Measurements from ENCODE around the gene AP4M1. TPM values are rescaled to one million over a fixed set of nuclear protein-coding genes. Genes with fewer than 3 reads are reported as not detected.
A peak's percentile ranks its signal among the peaks of the same experiment; 100 is the strongest.

AP4M1 gene
- 8.4 and 14.2 TPM in 2 replicates for total RNA-seq (2012; rRNA removed)

- H3K4me1 ChIP-seq (ENCODE audit: control insufficient read depth, insufficient read depth, low read length) = peaks cover 22% of the 10 kb centered on the region
- H3K36me3 ChIP-seq (ENCODE audit: insufficient read depth, low read length) = peaks cover 52% of the 10 kb centered on the region
- H3K27me3 ChIP-seq (ENCODE audit: control insufficient read depth, insufficient read depth, low read length) = no peaks in the 10 kb centered on the region
- no peaks in the 10 kb centered on the region for H3K9me3 ChIP-seq (replicated peaks; ENCODE audit: low read length)
- peak within 1 kb of the TSS; percentile 94 for H3K9ac ChIP-seq (ENCODE audit: low read depth, low read length)
- peak within 1 kb of the TSS; percentile 97 for H3K4me2 ChIP-seq (ENCODE audit: low read length)
- peak within 1 kb of the TSS; percentile 92 for H3K4me3 ChIP-seq (ENCODE audit: low read length)
These were observed at the start of gene AP4M1, which contains the start of gene MCM7 for GRCh38 chr7:100101016-100101862. Gene AP4M1 (plus strand): TSS chr7:100101643. CDS start chr7:100101715, 72 bp downstream. Gene MCM7 (minus strand): TSS chr7:100101397. CDS start chr7:100101294, 103 bp downstream.

GRCh38 chr7:100053215-100053614 is 48.2 kb upstream of the AP4M1 start:
- H3K36me3 ChIP-seq (ENCODE audit: insufficient read depth, low read length) = peaks cover 12% of the 10 kb centered on the region
- H3K4me3 ChIP-seq (ENCODE audit: low read length) = no peak overlapping the region
- H3K9me3 ChIP-seq (replicated peaks; ENCODE audit: low read length) = no peaks in the 10 kb centered on the region
- peaks cover 12% of the 10 kb centered on the region for H3K4me1 ChIP-seq (ENCODE audit: control insufficient read depth, insufficient read depth, low read length)
- no peak overlapping the region for H3K9ac ChIP-seq (ENCODE audit: low read depth, low read length)
- H3K4me2 ChIP-seq (ENCODE audit: low read length) = no peak overlapping the region
- no peaks in the 10 kb centered on the region for H3K27me3 ChIP-seq (ENCODE audit: control insufficient read depth, insufficient read depth, low read length)

DNA sequence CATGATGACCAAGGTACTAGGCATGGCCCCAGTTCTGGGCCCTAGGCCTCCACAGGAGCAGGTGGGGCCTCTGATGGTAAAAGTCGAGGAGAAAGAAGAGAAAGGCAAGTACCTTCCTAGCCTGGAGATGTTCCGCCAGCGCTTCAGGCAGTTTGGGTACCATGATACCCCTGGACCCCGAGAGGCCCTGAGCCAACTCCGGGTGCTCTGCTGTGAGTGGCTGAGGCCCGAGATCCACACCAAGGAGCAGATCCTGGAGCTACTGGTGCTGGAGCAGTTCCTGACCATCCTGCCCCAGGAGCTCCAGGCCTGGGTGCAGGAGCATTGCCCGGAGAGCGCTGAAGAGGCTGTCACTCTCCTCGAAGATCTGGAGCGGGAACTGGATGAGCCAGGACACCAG is 44.4 kb upstream of the AP4M1 start:
- Histone ChIP-seq H3K9ac (ENCODE audit: low read depth, low read length) (no peak overlapping the region), H3K4me2 (ENCODE audit: low read length) (no peak overlapping the region), H3K4me3 (ENCODE audit: low read length) (no peak overlapping the region), H3K4me1 (ENCODE audit: control insufficient read depth, insufficient read depth, low read length) (no peaks in the 10 kb centered on the region), H3K36me3 (ENCODE audit: insufficient read depth, low read length) (peaks cover 15% of the 10 kb centered on the region), H3K27me3 (ENCODE audit: control insufficient read depth, insufficient read depth, low read length) (no peaks in the 10 kb centered on the region), H3K9me3 (replicated peaks; ENCODE audit: low read length) (no peaks in the 10 kb centered on the region)

- H3K36me3 ChIP-seq (ENCODE audit: insufficient read depth, low read length) = peaks cover 22% of the 10 kb centered on the region
- no peaks in the 10 kb centered on the region for H3K9me3 ChIP-seq (replicated peaks; ENCODE audit: low read length)
- H3K9ac ChIP-seq (ENCODE audit: low read depth, low read length) = no peak overlapping the region
- H3K4me2 ChIP-seq (ENCODE audit: low read length) = no peak overlapping the region
- H3K27me3 ChIP-seq (ENCODE audit: control insufficient read depth, insufficient read depth, low read length) = no peaks in the 10 kb centered on the region
- H3K4me3 ChIP-seq (ENCODE audit: low read length) = no peak overlapping the region
- H3K4me1 ChIP-seq (ENCODE audit: control insufficient read depth, insufficient read depth, low read length) = no peaks in the 10 kb centered on the region
These were observed 42.1 kb upstream of the AP4M1 start for GRCh38 chr7:100059251-100059739.

GRCh38 chr7:100061518-100062193 is 39.8 kb upstream of the AP4M1 start:
- H3K36me3 ChIP-seq (ENCODE audit: insufficient read depth, low read length) = peaks cover 26% of the 10 kb centered on the region

GRCh38 chr7:100063376-100063775 is 38.1 kb upstream of the AP4M1 start:
- no peaks in the 10 kb centered on the region for H3K4me1 ChIP-seq (ENCODE audit: control insufficient read depth, insufficient read depth, low read length)
- no peak overlapping the region for H3K4me3 ChIP-seq (ENCODE audit: low read length)
- no peaks in the 10 kb centered on the region for H3K27me3 ChIP-seq (ENCODE audit: control insufficient read depth, insufficient read depth, low read length)
- no peaks in the 10 kb centered on the region for H3K9me3 ChIP-seq (replicated peaks; ENCODE audit: low read length)
- no peak overlapping the region for H3K9ac ChIP-seq (ENCODE audit: low read depth, low read length)
- no peak overlapping the region for H3K4me2 ChIP-seq (ENCODE audit: low read length)
- peaks cover 13% of the 10 kb centered on the region for H3K36me3 ChIP-seq (ENCODE audit: insufficient read depth, low read length)

More at GRCh38 chr7:100061518-100062193, 39.8 kb upstream of the AP4M1 start:
- Histone ChIP-seq H3K9me3 (replicated peaks; ENCODE audit: low read length) (no peaks in the 10 kb centered on the region), H3K4me2 (ENCODE audit: low read length) (no peak overlapping the region), H3K4me1 (ENCODE audit: control insufficient read depth, insufficient read depth, low read length) (no peaks in the 10 kb centered on the region), H3K27me3 (ENCODE audit: control insufficient read depth, insufficient read depth, low read length) (no peaks in the 10 kb centered on the region), H3K9ac (ENCODE audit: low read depth, low read length) (no peak overlapping the region), H3K4me3 (ENCODE audit: low read length) (no peak overlapping the region)

- Histone ChIP-seq H3K9me3 (replicated peaks; ENCODE audit: low read length) (no peaks in the 10 kb centered on the region), H3K27me3 (ENCODE audit: control insufficient read depth, insufficient read depth, low read length) (no peaks in the 10 kb centered on the region), H3K4me1 (ENCODE audit: control insufficient read depth, insufficient read depth, low read length) (no peaks in the 10 kb centered on the region), H3K4me3 (ENCODE audit: low read length) (no peak overlapping the region), H3K4me2 (ENCODE audit: low read length) (no peak overlapping the region), H3K9ac (ENCODE audit: low read depth, low read length) (no peak overlapping the region), H3K36me3 (ENCODE audit: insufficient read depth, low read length) (peaks cover 14% of the 10 kb centered on the region)
These were observed 37.3 kb upstream of the AP4M1 start for GRCh38 chr7:100064162-100064561.

- no peak overlapping the region for H3K4me2 ChIP-seq (ENCODE audit: low read length)
- H3K4me3 ChIP-seq (ENCODE audit: low read length) = no peak overlapping the region
- no peak overlapping the region for H3K9ac ChIP-seq (ENCODE audit: low read depth, low read length)
- H3K36me3 ChIP-seq (ENCODE audit: insufficient read depth, low read length) = peaks cover 25% of the 10 kb centered on the region
- H3K27me3 ChIP-seq (ENCODE audit: control insufficient read depth, insufficient read depth, low read length) = no peaks in the 10 kb centered on the region
- no peaks in the 10 kb centered on the region for H3K4me1 ChIP-seq (ENCODE audit: control insufficient read depth, insufficient read depth, low read length)
- H3K9me3 ChIP-seq (replicated peaks; ENCODE audit: low read length) = peaks cover 5% of the 10 kb centered on the region
These were observed 35.8 kb upstream of the AP4M1 start for GRCh38 chr7:100065452-100066186.

DNA sequence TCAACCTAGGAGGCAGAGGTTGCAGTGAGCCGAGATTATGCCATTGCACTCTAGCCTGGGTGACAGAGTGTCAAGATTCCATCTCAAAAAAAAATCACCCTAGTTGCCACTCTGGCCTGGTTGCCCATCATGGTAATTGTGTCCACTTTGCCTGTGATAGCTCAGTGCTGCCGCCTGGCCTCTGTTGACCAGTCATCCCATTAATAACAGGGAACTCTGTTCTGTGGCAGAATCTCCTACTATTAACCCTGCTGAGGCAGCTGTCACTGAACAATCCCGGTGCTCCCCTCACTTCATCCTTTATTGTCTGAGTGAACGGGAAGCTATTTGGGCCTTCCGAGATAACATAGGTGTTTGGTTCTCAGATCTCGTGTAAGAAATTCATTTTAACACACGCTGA is 34.5 kb upstream of the AP4M1 start:
- Histone ChIP-seq H3K4me3 (ENCODE audit: low read length) (no peak overlapping the region), H3K4me1 (ENCODE audit: control insufficient read depth, insufficient read depth, low read length) (no peaks in the 10 kb centered on the region), H3K9ac (ENCODE audit: low read depth, low read length) (no peak overlapping the region), H3K27me3 (ENCODE audit: control insufficient read depth, insufficient read depth, low read length) (no peaks in the 10 kb centered on the region), H3K9me3 (replicated peaks; ENCODE audit: low read length) (peaks cover 18% of the 10 kb centered on the region), H3K4me2 (ENCODE audit: low read length) (no peak overlapping the region), H3K36me3 (ENCODE audit: insufficient read depth, low read length) (peaks cover 38% of the 10 kb centered on the region)

DNA sequence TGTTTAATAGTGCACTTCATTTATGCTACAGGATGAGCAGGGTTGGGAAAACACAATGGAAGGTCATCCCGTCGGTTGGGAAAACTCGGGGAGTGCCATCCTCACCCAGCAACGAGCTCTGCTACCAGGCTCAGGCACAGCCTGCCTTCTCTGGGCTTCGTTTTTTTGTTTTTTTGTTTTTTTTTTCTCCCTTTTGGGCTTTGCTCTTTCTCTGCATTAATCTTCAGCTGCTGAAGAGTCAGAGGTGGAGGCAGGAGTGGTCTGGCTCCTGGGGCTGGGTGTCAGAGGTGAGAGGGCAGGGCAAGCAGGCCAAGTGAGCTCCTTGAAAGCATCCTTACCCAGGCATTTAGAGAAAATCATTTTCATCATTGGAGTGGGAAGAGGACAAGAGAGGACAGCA is 31.5 kb upstream of the AP4M1 start:
- no peak overlapping the region for H3K4me2 ChIP-seq (ENCODE audit: low read length)
- no peak overlapping the region for H3K9ac ChIP-seq (ENCODE audit: low read depth, low read length)
- H3K9me3 ChIP-seq (replicated peaks; ENCODE audit: low read length) = peaks cover 25% of the 10 kb centered on the region
- H3K27me3 ChIP-seq (ENCODE audit: control insufficient read depth, insufficient read depth, low read length) = no peaks in the 10 kb centered on the region
- no peaks in the 10 kb centered on the region for H3K4me1 ChIP-seq (ENCODE audit: control insufficient read depth, insufficient read depth, low read length)
- H3K36me3 ChIP-seq (ENCODE audit: insufficient read depth, low read length) = peaks cover 58% of the 10 kb centered on the region
- H3K4me3 ChIP-seq (ENCODE audit: low read length) = no peak overlapping the region

Measured in skeletal muscle satellite cell (primary cell).